HEK293T (cell line): Measurements from ENCODE around the gene ATG14.

Experiments used
- CTCF ChIA-PET: fragments of 350-600 bp; formaldehyde crosslinking; extraction: SDS; loops from one replicate; lab custom pipeline; 2021; ENCODE audit warnings: antibody characterized with exemption, inconsistent platforms; lab: Yijun Ruan, JAX
- POLR2A ChIA-PET: fragments of 350-600 bp; formaldehyde crosslinking; extraction: SDS; loops from one replicate; lab custom pipeline; 2020; ENCODE audit warnings: antibody characterized with exemption, inconsistent platforms; lab: Yijun Ruan, JAX
- DNase-seq: peaks from one replicate; pipeline ENCODE4 v3.0.0; 2012; ENCODE audit warnings: mixed read lengths; ENCODE audit errors: extremely low spot score
- ARNT ChIP-seq: fragments of 450-650 bp; IDR thresholded peaks from 2 replicates; pipeline ENCODE4 v1.6.1; 2017; ENCODE audit warnings: mild to moderate bottlenecking
- BHLHE40 ChIP-seq: fragments of 450-650 bp; IDR thresholded peaks from 2 replicates; pipeline ENCODE4 v1.6.1; 2016; ENCODE audit warnings: mild to moderate bottlenecking, moderate library complexity, borderline replicate concordance
- CTBP1 ChIP-seq: fragments of 450-650 bp; IDR thresholded peaks from 2 replicates; pipeline ENCODE4 v1.6.1; 2016; ENCODE audit warnings: borderline replicate concordance
- ELF4 ChIP-seq: fragments of 450-650 bp; IDR thresholded peaks from 2 replicates; pipeline ENCODE4 v1.6.1; 2017; ENCODE audit warnings: antibody characterized with exemption
- FOXA1 ChIP-seq: fragments of 450-650 bp; IDR thresholded peaks from 2 replicates; pipeline ENCODE4 v1.6.1; 2016; ENCODE audit warnings: mild to moderate bottlenecking
- FOXK2 ChIP-seq: fragments of 450-650 bp; IDR thresholded peaks from 2 replicates; pipeline ENCODE4 v1.6.1; 2016; ENCODE audit warnings: mild to moderate bottlenecking
- FOXM1 ChIP-seq: fragments of 450-650 bp; IDR thresholded peaks from 2 replicates; pipeline ENCODE4 v1.6.1; 2017; ENCODE audit warnings: mild to moderate bottlenecking, borderline replicate concordance
- HDGF ChIP-seq: fragments of 450-650 bp; IDR thresholded peaks from 2 replicates; pipeline ENCODE4 v1.6.1; 2017; ENCODE audit warnings: antibody characterized with exemption, borderline replicate concordance
- L3MBTL2 ChIP-seq: fragments of 450-650 bp; conservative IDR thresholded peaks from 2 replicates; pipeline ENCODE4 v1.6.1; 2016; ENCODE audit warnings: mild to moderate bottlenecking
- LEF1 ChIP-seq: fragments of 450-650 bp; IDR thresholded peaks from 2 replicates; pipeline ENCODE4 v1.6.1; 2017; ENCODE audit warnings: mild to moderate bottlenecking, borderline replicate concordance
- NFRKB ChIP-seq: fragments of 450-650 bp; IDR thresholded peaks from 2 replicates; pipeline ENCODE4 v1.6.1; 2016; ENCODE audit warnings: mild to moderate bottlenecking, moderate library complexity
- PKNOX1 ChIP-seq: fragments of 450-650 bp; IDR thresholded peaks from 2 replicates; pipeline ENCODE4 v1.6.1; 2016
- SP1 ChIP-seq: fragments of 450-650 bp; IDR thresholded peaks from 2 replicates; pipeline ENCODE4 v1.6.1; 2017
- SUZ12 ChIP-seq: fragments of 450-650 bp; IDR thresholded peaks from 2 replicates; pipeline ENCODE4 v1.6.1; 2016; ENCODE audit warnings: mild to moderate bottlenecking
- TARDBP ChIP-seq: fragments of 450-650 bp; IDR thresholded peaks from 2 replicates; pipeline ENCODE4 v1.6.1; 2016
- ZNF384 ChIP-seq: fragments of 450-650 bp; IDR thresholded peaks from 2 replicates; pipeline ENCODE4 v1.6.1; 2016

The ATG14 gene

GRCh38 chr14:55351111-55351510 lies 60.5 kb downstream of the ATG14 start:
- no peak for DNase-seq
- CTCF ChIA-PET = no interaction called here
- POLR2A ChIA-PET = no interaction called here
- TF ChIP-seq NFRKB = no peak
- no peak for TF ChIP-seq L3MBTL2
- no peak for TF ChIP-seq TARDBP
- no peak for TF ChIP-seq FOXK2
- no peak for TF ChIP-seq CTBP1
- TF ChIP-seq ELF4 = no peak
- TF ChIP-seq ARNT = no peak
- TF ChIP-seq FOXA1 = no peak
- no peak for TF ChIP-seq ZNF384
- TF ChIP-seq LEF1 = no peak
- TF ChIP-seq HDGF = no peak
- TF ChIP-seq SP1 = no peak
- no peak for TF ChIP-seq SUZ12

- DNase-seq = no peak
- no peak for TF ChIP-seq L3MBTL2
- TF ChIP-seq ARNT = no peak
- TF ChIP-seq FOXK2 = no peak
- no peak for TF ChIP-seq FOXM1
- no peak for TF ChIP-seq BHLHE40
- no peak for TF ChIP-seq LEF1
- no peak for TF ChIP-seq PKNOX1
- no peak for TF ChIP-seq NFRKB
- no peak for TF ChIP-seq ELF4
- no peak for TF ChIP-seq FOXA1
- no peak for TF ChIP-seq SUZ12
- no peak for TF ChIP-seq CTBP1
- no peak for TF ChIP-seq TARDBP
- no peak for TF ChIP-seq SP1
- CTCF ChIA-PET = interaction anchor here (0.7 kb wide), 1 partner anchor 87 kb away, joined by 4 read pairs; no protein-coding TSS in a partner anchor
- POLR2A ChIA-PET = no interaction called here
Measured at GRCh38 chr14:55350461-55350860, 61.2 kb downstream of the ATG14 start.

- POLR2A ChIA-PET = no interaction called here
- no peak for TF ChIP-seq BHLHE40
- TF ChIP-seq TARDBP = no peak
- TF ChIP-seq LEF1 = no peak
- no peak for TF ChIP-seq ARNT
- TF ChIP-seq SP1 = no peak
- no peak for TF ChIP-seq PKNOX1
- no peak for TF ChIP-seq FOXM1
- no peak for TF ChIP-seq ZNF384
- no peak for TF ChIP-seq CTBP1
- no peak for DNase-seq
- CTCF ChIA-PET = interaction anchor here (0.6 to 1.0 kb wide), 2 partner anchors 79 to 334 kb away, joined by 3 to 4 read pairs; partner anchors contain the start of gene FBXO34
Measured at GRCh38 chr14:55349565-55349964, 62.1 kb downstream of the ATG14 start.

GRCh38 chr14:55348766-55349453 lies 62.7 kb downstream of the ATG14 start:
- no peak for TF ChIP-seq CTBP1
- no peak for TF ChIP-seq HDGF
- no peak for TF ChIP-seq FOXA1
- no peak for TF ChIP-seq SP1
- no peak for TF ChIP-seq L3MBTL2
- TF ChIP-seq ELF4 = no peak
- no peak for TF ChIP-seq NFRKB
- no peak for TF ChIP-seq TARDBP
- no peak for TF ChIP-seq ZNF384
- TF ChIP-seq SUZ12 = no peak
- no peak for TF ChIP-seq BHLHE40
- TF ChIP-seq ARNT = no peak
- no peak for TF ChIP-seq LEF1
- no peak for TF ChIP-seq FOXM1
- no peak for TF ChIP-seq FOXK2
- no peak for TF ChIP-seq PKNOX1
- DNase-seq = no peak
- CTCF ChIA-PET = interaction anchor here (0.6 to 1.0 kb wide), 2 partner anchors 78 to 333 kb away, joined by 3 to 4 read pairs; partner anchors contain the start of gene FBXO34
- POLR2A ChIA-PET = no interaction called here

GRCh38 chr14:55347748-55348147 lies 63.9 kb downstream of the ATG14 start:
- CTCF ChIA-PET = no interaction called here
- DNase-seq = no peak
- POLR2A ChIA-PET = interaction anchor here (1.4 kb wide), 1 partner anchor 135 kb away, joined by 3 read pairs; no protein-coding TSS in a partner anchor
- no peak for TF ChIP-seq TARDBP
- TF ChIP-seq FOXK2 = no peak
- TF ChIP-seq SP1 = no peak
- no peak for TF ChIP-seq BHLHE40
- no peak for TF ChIP-seq LEF1
- no peak for TF ChIP-seq SUZ12
- TF ChIP-seq L3MBTL2 = no peak
- TF ChIP-seq ARNT = no peak
- no peak for TF ChIP-seq FOXM1
- no peak for TF ChIP-seq HDGF
- no peak for TF ChIP-seq ELF4
- no peak for TF ChIP-seq ZNF384
- no peak for TF ChIP-seq NFRKB
- no peak for TF ChIP-seq FOXA1
- no peak for TF ChIP-seq PKNOX1
- no peak for TF ChIP-seq CTBP1
